ENCODE results near the gene RNF187.

DNA sequence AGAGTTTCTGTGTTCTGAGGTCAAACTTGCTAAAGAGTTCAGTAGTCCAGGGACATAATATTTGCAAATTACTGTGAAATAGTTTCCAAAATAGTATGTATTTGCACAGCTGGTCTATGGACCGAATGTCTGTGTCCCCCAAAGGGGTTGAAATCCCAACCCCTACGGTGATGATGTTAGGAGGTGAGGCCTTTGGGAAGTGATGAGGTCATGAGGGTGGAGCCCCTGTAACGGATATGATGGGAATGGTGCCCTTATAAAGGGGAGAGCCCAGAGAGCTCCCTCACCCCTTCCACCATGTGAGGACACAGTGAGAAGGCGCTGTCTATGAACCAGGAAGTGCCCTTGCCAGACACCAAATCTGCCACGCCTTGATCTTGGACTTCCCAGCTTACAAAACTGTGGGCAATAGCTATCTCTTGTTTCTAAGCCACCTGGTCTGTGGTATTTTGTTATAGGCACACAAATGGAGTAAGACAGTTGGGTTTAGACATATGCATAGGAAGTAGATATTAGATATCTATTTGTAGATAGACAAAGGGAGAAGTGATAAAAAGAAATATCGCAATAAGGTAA, 21.7 kb downstream of the RNF187 start:
- TF ChIP-seq POLR2AphosphoS5 (IDR thresholded peaks at IDR 0.05; ENCODE audit: low read length) (no peak), HDAC2 (IDR thresholded peaks at IDR 0.05) (no peak)
